Choroid plexus epithelial cell (primary cell): ENCODE data around the gene ELF2.
A peak's percentile ranks its signal among the peaks of the same experiment; 100 is the strongest.

ENCODE experiments used
- DNase-seq: peaks from one replicate; pipeline ENCODE4 v3.0.0-alpha.2; 2010; ENCODE audit warnings: low read depth
- H3K4me3 ChIP-seq: 2 replicates; pipeline ENCODE4 v1.5.1; 2011; ENCODE audit warnings: low read depth, mild to moderate bottlenecking, control low read depth, low read length, moderate library complexity
- CTCF ChIP-seq: conservative IDR thresholded peaks from 2 replicates; pipeline ENCODE4 v1.5.1; 2011; ENCODE audit warnings: low read depth, mild to moderate bottlenecking, control low read depth, inconsistent platforms, low read length, moderate library complexity

The ELF2 gene

GRCh38 chr4:139050446-139050845, 126.6 kb downstream of the ELF2 start:
- peak; percentile 26 for DNase-seq
- H3K4me3 ChIP-seq: no peak overlapping the region
- TF ChIP-seq CTCF: no peak

GRCh38 chr4:139048026-139048425, 129.0 kb downstream of the ELF2 start:
- H3K4me3 ChIP-seq: no peak overlapping the region
- no peak for TF ChIP-seq CTCF
- DNase-seq: no peak

GRCh38 chr4:139044291-139044690, 132.7 kb downstream of the ELF2 start:
- no peak for DNase-seq
- no peak for TF ChIP-seq CTCF
- H3K4me3 ChIP-seq: no peak overlapping the region

- no peak for DNase-seq
- no peak overlapping the region for H3K4me3 ChIP-seq
- TF ChIP-seq CTCF: no peak
Measured at GRCh38 chr4:139042981-139043460, 134.0 kb downstream of the ELF2 start.

- TF ChIP-seq CTCF: no peak
- DNase-seq: no peak
- H3K4me3 ChIP-seq: no peak overlapping the region
Measured at GRCh38 chr4:139038874-139039443, 138.1 kb downstream of the ELF2 start.

- no peak overlapping the region for H3K4me3 ChIP-seq
- no peak for DNase-seq
- no peak for TF ChIP-seq CTCF
Measured at GRCh38 chr4:139036885-139037284, 140.1 kb downstream of the ELF2 start.

GRCh38 chr4:139035650-139036049, 141.4 kb downstream of the ELF2 start:
- DNase-seq: no peak
- H3K4me3 ChIP-seq: no peak overlapping the region
- no peak for TF ChIP-seq CTCF
